ENCODE measurements around the gene DDX11.
"Not testable (repeated sequence)": the region's sequence is repeated elsewhere in the genome, so short reads cannot be mapped to it uniquely, and the experiment has no call there.

DDX11 gene

GRCh38 chr12:31098363-31098762 lies 24.7 kb downstream of the DDX11 start:
- H3K36me3 ChIP-seq (replicated peaks); H3K4me1 ChIP-seq; H3K27me3 ChIP-seq (ENCODE audit: low read depth); DNase-seq (ENCODE audit: low spot score in 2 of 2); in situ Hi-C loops (cut with MboI; ENCODE audit: low sequenced_read_pairs); H3K9me3 ChIP-seq; H3K4me3 ChIP-seq: not testable (repeated sequence)

- H3K4me3 ChIP-seq; H3K36me3 ChIP-seq (replicated peaks); H3K4me1 ChIP-seq; in situ Hi-C loops (cut with MboI; ENCODE audit: low sequenced_read_pairs); H3K27me3 ChIP-seq (ENCODE audit: low read depth); H3K9me3 ChIP-seq; DNase-seq (ENCODE audit: low spot score in 2 of 2): not testable (repeated sequence)
Measured at GRCh38 chr12:31098771-31099170, 25.1 kb downstream of the DDX11 start.

- H3K9me3 ChIP-seq; in situ Hi-C loops (cut with MboI; ENCODE audit: low sequenced_read_pairs); H3K27me3 ChIP-seq (ENCODE audit: low read depth); H3K4me3 ChIP-seq; H3K36me3 ChIP-seq (replicated peaks); H3K4me1 ChIP-seq; DNase-seq (ENCODE audit: low spot score in 2 of 2): not testable (repeated sequence)
Measured at GRCh38 chr12:31099434-31099833, 25.8 kb downstream of the DDX11 start.

- in situ Hi-C loops (cut with MboI; ENCODE audit: low sequenced_read_pairs); H3K9me3 ChIP-seq; DNase-seq (ENCODE audit: low spot score in 2 of 2); H3K36me3 ChIP-seq (replicated peaks); H3K27me3 ChIP-seq (ENCODE audit: low read depth); H3K4me1 ChIP-seq; H3K4me3 ChIP-seq: not testable (repeated sequence)
Measured at GRCh38 chr12:31100503-31101208, 27.0 kb downstream of the DDX11 start.

- H3K36me3 ChIP-seq (replicated peaks); DNase-seq (ENCODE audit: low spot score in 2 of 2); H3K4me1 ChIP-seq; H3K4me3 ChIP-seq; H3K9me3 ChIP-seq; in situ Hi-C loops (cut with MboI; ENCODE audit: low sequenced_read_pairs); H3K27me3 ChIP-seq (ENCODE audit: low read depth): not testable (repeated sequence)
Measured at GRCh38 chr12:31102125-31102524, 28.5 kb downstream of the DDX11 start.

- DNase-seq (ENCODE audit: low spot score in 2 of 2); H3K4me1 ChIP-seq; H3K4me3 ChIP-seq; H3K9me3 ChIP-seq; H3K27me3 ChIP-seq (ENCODE audit: low read depth); in situ Hi-C loops (cut with MboI; ENCODE audit: low sequenced_read_pairs); H3K36me3 ChIP-seq (replicated peaks): not testable (repeated sequence)
Measured at GRCh38 chr12:31102596-31102995, 28.9 kb downstream of the DDX11 start.

- H3K9me3 ChIP-seq; in situ Hi-C loops (cut with MboI; ENCODE audit: low sequenced_read_pairs); H3K4me1 ChIP-seq; H3K4me3 ChIP-seq; H3K27me3 ChIP-seq (ENCODE audit: low read depth); DNase-seq (ENCODE audit: low spot score in 2 of 2); H3K36me3 ChIP-seq (replicated peaks): not testable (repeated sequence)
Measured at GRCh38 chr12:31103561-31103975, 29.9 kb downstream of the DDX11 start.

- H3K4me3 ChIP-seq; in situ Hi-C loops (cut with MboI; ENCODE audit: low sequenced_read_pairs); H3K36me3 ChIP-seq (replicated peaks); H3K9me3 ChIP-seq; DNase-seq (ENCODE audit: low spot score in 2 of 2); H3K4me1 ChIP-seq; H3K27me3 ChIP-seq (ENCODE audit: low read depth): not testable (repeated sequence)
Measured at GRCh38 chr12:31104220-31104619, 30.6 kb downstream of the DDX11 start.

GRCh38 chr12:31104773-31105172 lies 31.1 kb downstream of the DDX11 start:
- H3K4me3 ChIP-seq; H3K9me3 ChIP-seq; H3K27me3 ChIP-seq (ENCODE audit: low read depth); H3K36me3 ChIP-seq (replicated peaks); H3K4me1 ChIP-seq; DNase-seq (ENCODE audit: low spot score in 2 of 2); in situ Hi-C loops (cut with MboI; ENCODE audit: low sequenced_read_pairs): not testable (repeated sequence)

GRCh38 chr12:31105668-31106067 lies 32.0 kb downstream of the DDX11 start:
- DNase-seq (ENCODE audit: low spot score in 2 of 2): no peak
- H3K4me3 ChIP-seq: no peak overlapping the region
- H3K4me1 ChIP-seq: no peaks in the 10 kb centered on the region
- no peaks in the 10 kb centered on the region for H3K9me3 ChIP-seq
- H3K27me3 ChIP-seq (ENCODE audit: low read depth): no peaks in the 10 kb centered on the region
- in situ Hi-C loops (cut with MboI; ENCODE audit: low sequenced_read_pairs): no loop called here
- no peaks in the 10 kb centered on the region for H3K36me3 ChIP-seq (replicated peaks)

- in situ Hi-C loops (cut with MboI; ENCODE audit: low sequenced_read_pairs): no loop called here
- no peak overlapping the region for H3K4me3 ChIP-seq
- H3K36me3 ChIP-seq (replicated peaks): no peaks in the 10 kb centered on the region
- no peaks in the 10 kb centered on the region for H3K4me1 ChIP-seq
- DNase-seq (ENCODE audit: low spot score in 2 of 2): no peak
- H3K27me3 ChIP-seq (ENCODE audit: low read depth): no peaks in the 10 kb centered on the region
- H3K9me3 ChIP-seq: no peaks in the 10 kb centered on the region
Measured at GRCh38 chr12:31106101-31106803, 32.6 kb downstream of the DDX11 start.

GRCh38 chr12:31109773-31110172 lies 36.1 kb downstream of the DDX11 start:
- DNase-seq (ENCODE audit: low spot score in 2 of 2); H3K9me3 ChIP-seq; H3K27me3 ChIP-seq (ENCODE audit: low read depth); H3K4me3 ChIP-seq; in situ Hi-C loops (cut with MboI; ENCODE audit: low sequenced_read_pairs); H3K4me1 ChIP-seq; H3K36me3 ChIP-seq (replicated peaks): not testable (repeated sequence)

GRCh38 chr12:31110263-31110662 lies 36.6 kb downstream of the DDX11 start:
- H3K9me3 ChIP-seq; H3K4me1 ChIP-seq; H3K27me3 ChIP-seq (ENCODE audit: low read depth); in situ Hi-C loops (cut with MboI; ENCODE audit: low sequenced_read_pairs); H3K36me3 ChIP-seq (replicated peaks); DNase-seq (ENCODE audit: low spot score in 2 of 2); H3K4me3 ChIP-seq: not testable (repeated sequence)

GRCh38 chr12:31115092-31115601 lies 41.5 kb downstream of the DDX11 start:
- H3K36me3 ChIP-seq (replicated peaks); H3K9me3 ChIP-seq; H3K27me3 ChIP-seq (ENCODE audit: low read depth); in situ Hi-C loops (cut with MboI; ENCODE audit: low sequenced_read_pairs); H3K4me1 ChIP-seq; H3K4me3 ChIP-seq; DNase-seq (ENCODE audit: low spot score in 2 of 2): not testable (repeated sequence)
